CD1c-positive myeloid dendritic cell (primary cell): Measurements from ENCODE around the gene ZFYVE27.
A peak's percentile ranks its signal among the peaks of the same experiment; 100 is the strongest.
"Not testable (repeated sequence)": the region's sequence is repeated elsewhere in the genome, so short reads cannot be mapped to it uniquely, and the experiment has no call there.

Source experiments
- DNase-seq: peaks from one replicate; pipeline ENCODE4 v3.0.0-alpha.2; 2016; ENCODE audit errors: extremely low spot score

Gene ZFYVE27, protein sequence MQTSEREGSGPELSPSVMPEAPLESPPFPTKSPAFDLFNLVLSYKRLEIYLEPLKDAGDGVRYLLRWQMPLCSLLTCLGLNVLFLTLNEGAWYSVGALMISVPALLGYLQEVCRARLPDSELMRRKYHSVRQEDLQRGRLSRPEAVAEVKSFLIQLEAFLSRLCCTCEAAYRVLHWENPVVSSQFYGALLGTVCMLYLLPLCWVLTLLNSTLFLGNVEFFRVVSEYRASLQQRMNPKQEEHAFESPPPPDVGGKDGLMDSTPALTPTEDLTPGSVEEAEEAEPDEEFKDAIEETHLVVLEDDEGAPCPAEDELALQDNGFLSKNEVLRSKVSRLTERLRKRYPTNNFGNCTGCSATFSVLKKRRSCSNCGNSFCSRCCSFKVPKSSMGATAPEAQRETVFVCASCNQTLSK

DNA sequence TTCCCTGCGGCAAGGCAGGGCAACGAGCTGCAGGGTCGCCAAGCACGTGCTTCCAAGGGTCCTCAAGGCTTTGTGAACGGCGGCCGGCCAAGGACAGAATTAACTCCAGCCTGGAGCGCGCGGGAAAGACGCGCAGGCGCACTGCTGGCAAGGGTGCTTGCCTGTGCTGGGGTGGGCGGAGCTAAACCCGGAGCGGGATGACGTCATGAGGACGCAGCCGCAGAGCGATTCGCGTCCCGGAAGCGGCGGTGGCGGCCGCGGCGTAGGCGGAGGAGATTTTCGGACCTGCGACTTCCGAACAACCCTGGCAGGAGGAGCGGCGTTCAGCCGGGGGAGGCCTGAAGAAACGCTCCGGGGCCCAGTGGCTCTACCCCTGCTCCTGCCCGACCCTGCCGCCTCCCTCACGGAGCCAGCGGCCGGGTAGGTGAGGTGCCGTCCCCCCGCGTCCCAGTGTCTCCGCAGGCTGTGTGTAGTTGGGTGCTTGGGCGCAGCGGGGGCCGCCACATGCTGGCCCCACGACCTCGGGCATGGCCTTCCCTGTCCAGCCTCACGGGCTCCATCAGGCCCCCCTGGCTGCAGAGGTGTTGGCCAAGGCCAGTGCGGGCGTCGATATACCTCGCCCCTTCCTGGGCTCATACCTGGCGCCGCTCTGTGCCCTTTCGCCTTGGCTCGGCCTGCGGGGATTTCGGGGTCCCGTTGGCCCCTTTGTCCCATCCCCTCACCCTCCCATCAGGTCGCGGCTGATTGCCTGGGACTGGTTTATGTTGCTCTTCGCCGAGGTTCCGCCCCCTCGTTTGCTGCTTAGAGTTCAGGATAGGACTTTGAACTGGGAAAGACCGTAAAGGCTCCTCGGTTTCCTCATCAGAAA, at the start of gene ZFYVE27:
Gene ZFYVE27, plus strand, starts transcription at position 227 of the 868 bp plus-strand sequence. CDS start 1,350 bp downstream, outside the sequence.
- DNase-seq: peak; percentile 99

GRCh38 chr10:97687785-97688781, 48.8 kb upstream of the ZFYVE27 start:
- peak; percentile 90 for DNase-seq

DNA sequence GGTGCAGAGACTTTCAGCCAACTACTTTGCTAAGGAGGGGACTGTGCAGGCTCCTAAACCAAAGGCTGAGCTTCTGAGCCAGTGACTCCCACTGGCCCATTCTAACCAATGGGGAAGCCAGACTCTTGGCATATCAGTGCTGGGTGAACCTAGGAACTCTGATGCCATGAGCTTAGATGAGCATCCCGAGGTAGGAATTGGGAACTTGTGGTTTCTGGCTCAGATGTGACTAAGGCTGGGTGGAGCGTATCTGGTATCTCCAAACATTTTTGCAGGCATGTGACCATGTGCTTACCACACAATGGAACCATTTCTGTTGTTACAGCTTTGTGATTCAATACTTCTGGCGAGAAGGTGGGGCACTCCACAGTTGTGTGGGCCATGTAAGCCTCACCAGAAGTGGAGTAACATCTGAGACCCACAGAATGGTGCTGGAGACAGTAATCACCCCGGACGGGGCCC, 47.3 kb upstream of the ZFYVE27 start:
- DNase-seq: peak; percentile 97

- peak; percentile 43 for DNase-seq
These were observed 46.8 kb upstream of the ZFYVE27 start for GRCh38 chr10:97690133-97690532.

GRCh38 chr10:97698072-97698655, 38.8 kb upstream of the ZFYVE27 start:
- DNase-seq: not testable (repeated sequence)

GRCh38 chr10:97701438-97702069, 35.4 kb upstream of the ZFYVE27 start:
- DNase-seq: peak; percentile 80

- no peak for DNase-seq
These were observed 33.4 kb upstream of the ZFYVE27 start for GRCh38 chr10:97703398-97704067.

DNA sequence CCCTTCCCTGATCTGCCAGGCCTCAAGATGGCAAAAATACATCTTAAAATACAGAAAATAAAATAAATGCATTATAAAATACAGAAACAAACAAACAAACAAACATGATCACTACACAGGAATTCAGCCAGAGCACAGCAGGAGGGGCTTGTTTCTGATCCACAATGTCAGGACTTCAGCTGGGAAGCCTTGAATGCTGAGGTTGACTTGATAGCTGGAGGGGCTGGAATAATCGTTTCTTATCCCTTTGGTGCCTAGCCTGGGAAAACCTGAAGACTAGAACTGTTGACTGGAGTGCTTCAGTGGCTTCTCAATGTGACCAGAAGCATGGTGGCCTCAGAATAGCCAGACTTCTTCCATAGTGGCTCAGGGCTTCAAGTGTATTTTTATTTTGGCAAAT, 32.6 kb upstream of the ZFYVE27 start:
- no peak for DNase-seq

- DNase-seq: no peak
These were observed 31.8 kb upstream of the ZFYVE27 start for GRCh38 chr10:97705006-97705670.

DNA sequence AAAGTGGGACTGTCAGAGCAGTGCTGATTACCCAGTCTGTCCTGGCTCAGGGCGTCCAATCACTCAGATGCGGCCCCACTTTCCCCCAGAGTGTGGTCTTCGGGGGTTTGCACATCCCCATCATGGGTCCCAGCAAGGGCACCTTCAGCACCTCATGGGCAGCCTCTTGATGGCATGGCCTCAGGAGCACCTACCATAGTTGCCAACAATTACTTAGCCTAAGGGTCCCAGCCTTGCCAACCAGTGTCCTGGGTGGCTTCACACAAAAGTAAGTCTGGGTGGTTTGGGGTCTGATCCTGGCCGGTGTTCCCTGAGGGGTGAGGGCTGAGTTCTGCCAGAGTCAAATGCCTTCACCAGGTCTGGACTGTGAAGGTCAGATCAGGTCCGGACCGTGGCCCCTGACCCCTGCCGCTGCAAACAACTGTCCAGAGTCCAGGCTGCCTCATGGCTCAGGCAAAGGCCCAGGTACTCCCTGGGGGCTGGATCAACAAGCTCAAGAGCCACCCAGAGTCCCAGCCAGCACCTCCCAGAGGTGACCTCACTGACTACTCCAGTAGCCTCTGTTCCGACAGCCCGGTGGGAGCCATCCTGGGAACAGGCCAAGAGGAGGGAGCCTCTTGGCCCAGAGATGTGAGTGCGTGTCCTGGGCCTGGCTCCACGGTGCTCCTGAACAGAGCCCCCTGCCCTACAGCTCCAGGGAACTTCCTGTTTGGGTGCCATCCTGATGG, 29.6 kb upstream of the ZFYVE27 start:
- no peak for DNase-seq

- DNase-seq: no peak
These were observed 28.8 kb upstream of the ZFYVE27 start for GRCh38 chr10:97708167-97708566.

GRCh38 chr10:97708976-97709946, 27.7 kb upstream of the ZFYVE27 start:
- peak; percentile 69 for DNase-seq

- DNase-seq: peak; percentile 38
These were observed 25.0 kb upstream of the ZFYVE27 start for GRCh38 chr10:97711640-97712572.

- DNase-seq: peak; percentile 18
These were observed 23.5 kb upstream of the ZFYVE27 start, which contains the start of gene MARVELD1 for GRCh38 chr10:97713339-97713825. TSS of gene MARVELD1 (plus strand) at chr10:97713730. CDS start at chr10:97713877, 147 bp downstream.

- peak; percentile 84 for DNase-seq
These were observed 23.0 kb upstream of the ZFYVE27 start for GRCh38 chr10:97713826-97714400.
